Hepatocyte (in vitro differentiated cells): ENCODE measurements around the gene C15orf62. TPM values are rescaled to one million over a fixed set of nuclear protein-coding genes. Genes with fewer than 3 reads are reported as not detected.

ENCODE experiments used
- DNase-seq: peaks from one replicate; pipeline ENCODE4 v3.0.0-alpha.2; 2016; ENCODE audit warnings: low spot score
- H2AFZ ChIP-seq: fragments of 200-600 bp; sonication (generic); 2 replicates; pipeline ENCODE4 v1.6.0; 2016; ENCODE audit warnings: antibody characterized with exemption, mild to moderate bottlenecking
- H3K27ac ChIP-seq: fragments of 200-600 bp; sonication (generic); 2 replicates; pipeline ENCODE4 v1.5.1; 2016; ENCODE audit warnings: mild to moderate bottlenecking
- H3K27me3 ChIP-seq: fragments of 200-600 bp; sonication (generic); 2 replicates; pipeline ENCODE4 v1.6.1; 2016
- H3K36me3 ChIP-seq: fragments of 200-600 bp; sonication (generic); replicated peaks from 2 replicates; pipeline ENCODE4 v1.5.1; 2016; ENCODE audit warnings: low read depth; ENCODE audit not compliant: insufficient read depth
- H3K4me1 ChIP-seq: fragments of 200-600 bp; sonication (generic); 2 replicates; pipeline ENCODE4 v1.5.1; 2016; ENCODE audit warnings: mild to moderate bottlenecking, moderate library complexity; ENCODE audit not compliant: insufficient read depth
- H3K4me2 ChIP-seq: fragments of 200-600 bp; sonication (generic); 2 replicates; pipeline ENCODE4 v1.6.0; 2016
- H3K4me3 ChIP-seq: fragments of 200-600 bp; sonication (generic); 2 replicates; pipeline ENCODE4 v1.5.1; 2016; ENCODE audit warnings: mild to moderate bottlenecking
- H3K79me2 ChIP-seq: fragments of 200-600 bp; sonication (generic); 2 replicates; pipeline ENCODE4 v1.6.0; 2017; ENCODE audit warnings: mild to moderate bottlenecking
- H3K9me2 ChIP-seq: fragments of 200-600 bp; sonication (generic); replicated peaks from 2 replicates; pipeline ENCODE4 v1.6.0; 2017; ENCODE audit warnings: mild to moderate bottlenecking; ENCODE audit not compliant: insufficient read depth
- H3K9me3 ChIP-seq: fragments of 200-600 bp; sonication (generic); 2 replicates; pipeline ENCODE4 v1.5.1; 2016; ENCODE audit warnings: low read depth, mild to moderate bottlenecking
- H4K20me1 ChIP-seq: fragments of 200-600 bp; sonication (generic); 2 replicates; pipeline ENCODE4 v1.6.0; 2016; ENCODE audit warnings: mild to moderate bottlenecking; ENCODE audit not compliant: insufficient read depth, poor library complexity, severe bottlenecking
- EZH2 ChIP-seq: fragments of 200-600 bp; sonication (generic); IDR thresholded peaks from 2 replicates; pipeline ENCODE4 v1.6.1; 2016; ENCODE audit warnings: antibody characterized with exemption, mild to moderate bottlenecking, borderline replicate concordance
- EZH2phosphoT487 ChIP-seq: fragments of 200-600 bp; sonication (generic); IDR thresholded peaks from one replicate; pipeline ENCODE4 v1.6.1; 2018; ENCODE audit warnings: antibody characterized with exemption, mild to moderate bottlenecking, low read depth, moderate library complexity; ENCODE audit not compliant: unreplicated experiment, severe bottlenecking
- WGBS: methylation state at CpG from one replicate; pipeline ENCODE4 v1.1.6; 2016; ENCODE audit warnings: low lambda C conversion rate; ENCODE audit errors: missing lambda C conversion rate; 5-methylcytosine and 5-hydroxymethylcytosine counted together
- polyA plus RNA-seq: library from polyadenylated mRNA; unstranded; fragments of >200 nt; fragmentation: Nextera tagmentation; extraction: Ambion mirVana; gene quantifications from 2 replicates; pipeline ENCODE4 v1.2.1, GENCODE V29; 2016
- total RNA-seq: library from RNA; depleted of rRNA; stranded (reverse); fragments of >200 nt; gene quantifications from 2 replicates; pipeline ENCODE4 v1.2.3, GENCODE V29; 2014
- TF ChIP-seq, protein P1 (sequence below): fragments of 200-600 bp; sonication (generic); IDR thresholded peaks from 2 replicates; pipeline ENCODE4 v1.5.1; 2016; ENCODE audit warnings: antibody characterized with exemption, mild to moderate bottlenecking; ENCODE audit not compliant: poor library complexity

Gene C15orf62
- total and polyA plus RNA-seq, 2 experiments from 2014 or later = 0.43 to 0.97 TPM

DNA sequence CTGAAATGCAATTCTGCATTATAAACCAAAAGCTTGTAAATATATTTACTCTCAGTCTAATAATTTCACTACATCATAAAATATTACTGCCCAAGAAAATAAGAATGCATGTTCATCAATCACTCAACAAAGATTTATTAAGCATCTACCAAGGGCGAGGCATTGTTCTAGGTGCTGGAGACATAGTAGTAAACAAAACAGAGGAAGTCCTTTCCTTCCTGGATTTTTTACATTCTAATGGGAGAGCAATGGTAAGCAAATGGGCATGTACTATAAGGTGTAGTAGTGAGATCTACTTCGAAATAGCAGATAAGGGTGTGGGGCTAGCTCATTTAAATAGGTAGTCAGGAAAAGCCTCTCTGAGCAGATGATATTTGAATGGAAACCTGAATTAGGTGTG lies 26.3 kb downstream of the C15orf62 start:
- no peak for DNase-seq
- Histone ChIP-seq H3K4me3 (no peak overlapping the region), H2AFZ (no peak overlapping the region), H3K4me2 (no peak overlapping the region), H3K9me3 (no peaks in the 10 kb centered on the region), H4K20me1 (no peaks in the 10 kb centered on the region), H3K4me1 (peaks cover 6% of the 10 kb centered on the region), H3K36me3 (no peaks in the 10 kb centered on the region), H3K9me2 (no peaks in the 10 kb centered on the region), H3K27ac (no peak overlapping the region), H3K79me2 (peaks cover 58% of the 10 kb centered on the region), H3K27me3 (no peaks in the 10 kb centered on the region)
- WGBS = 81% methylated on average over 2 of the region's 2 CpGs
- TF ChIP-seq EZH2 = no peak
- TF ChIP-seq, protein P1, sequence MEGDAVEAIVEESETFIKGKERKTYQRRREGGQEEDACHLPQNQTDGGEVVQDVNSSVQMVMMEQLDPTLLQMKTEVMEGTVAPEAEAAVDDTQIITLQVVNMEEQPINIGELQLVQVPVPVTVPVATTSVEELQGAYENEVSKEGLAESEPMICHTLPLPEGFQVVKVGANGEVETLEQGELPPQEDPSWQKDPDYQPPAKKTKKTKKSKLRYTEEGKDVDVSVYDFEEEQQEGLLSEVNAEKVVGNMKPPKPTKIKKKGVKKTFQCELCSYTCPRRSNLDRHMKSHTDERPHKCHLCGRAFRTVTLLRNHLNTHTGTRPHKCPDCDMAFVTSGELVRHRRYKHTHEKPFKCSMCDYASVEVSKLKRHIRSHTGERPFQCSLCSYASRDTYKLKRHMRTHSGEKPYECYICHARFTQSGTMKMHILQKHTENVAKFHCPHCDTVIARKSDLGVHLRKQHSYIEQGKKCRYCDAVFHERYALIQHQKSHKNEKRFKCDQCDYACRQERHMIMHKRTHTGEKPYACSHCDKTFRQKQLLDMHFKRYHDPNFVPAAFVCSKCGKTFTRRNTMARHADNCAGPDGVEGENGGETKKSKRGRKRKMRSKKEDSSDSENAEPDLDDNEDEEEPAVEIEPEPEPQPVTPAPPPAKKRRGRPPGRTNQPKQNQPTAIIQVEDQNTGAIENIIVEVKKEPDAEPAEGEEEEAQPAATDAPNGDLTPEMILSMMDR = no peak
- TF ChIP-seq EZH2phosphoT487 = no peak

DNA sequence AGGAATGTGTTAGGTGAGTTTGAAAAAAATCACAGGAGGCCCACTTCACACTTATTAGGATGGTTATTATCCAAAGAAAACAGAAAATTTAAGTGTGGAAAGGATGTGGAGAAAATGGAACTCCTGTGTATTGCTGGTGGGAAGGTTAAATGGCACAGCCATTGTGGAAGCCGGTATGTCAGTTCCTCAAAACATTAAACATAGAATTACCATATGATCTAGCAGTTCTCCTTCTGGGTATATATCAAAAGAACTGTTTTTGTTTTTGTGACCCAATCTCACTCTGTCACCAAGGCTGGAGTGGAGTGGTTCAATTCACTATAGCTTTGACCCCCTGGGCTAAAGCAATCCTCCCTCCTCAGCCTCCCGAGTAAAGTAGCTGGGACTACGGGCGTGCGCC lies 26.7 kb downstream of the C15orf62 start:
- no peak for TF ChIP-seq EZH2
- no peak for TF ChIP-seq EZH2phosphoT487
- TF ChIP-seq, protein P1 = no peak
- H3K27ac ChIP-seq = no peak overlapping the region
- H2AFZ ChIP-seq = no peak overlapping the region
- WGBS = 100% methylated on average over 5 of the region's 5 CpGs
- DNase-seq = no peak
- H3K9me2 ChIP-seq = no peaks in the 10 kb centered on the region
- H3K79me2 ChIP-seq = peaks cover 57% of the 10 kb centered on the region
- no peak overlapping the region for H3K4me2 ChIP-seq
- no peaks in the 10 kb centered on the region for H3K9me3 ChIP-seq
- no peak overlapping the region for H3K4me3 ChIP-seq
- H3K4me1 ChIP-seq = peaks cover 6% of the 10 kb centered on the region
- H3K36me3 ChIP-seq = no peaks in the 10 kb centered on the region
- no peaks in the 10 kb centered on the region for H3K27me3 ChIP-seq
- H4K20me1 ChIP-seq = no peaks in the 10 kb centered on the region

DNA sequence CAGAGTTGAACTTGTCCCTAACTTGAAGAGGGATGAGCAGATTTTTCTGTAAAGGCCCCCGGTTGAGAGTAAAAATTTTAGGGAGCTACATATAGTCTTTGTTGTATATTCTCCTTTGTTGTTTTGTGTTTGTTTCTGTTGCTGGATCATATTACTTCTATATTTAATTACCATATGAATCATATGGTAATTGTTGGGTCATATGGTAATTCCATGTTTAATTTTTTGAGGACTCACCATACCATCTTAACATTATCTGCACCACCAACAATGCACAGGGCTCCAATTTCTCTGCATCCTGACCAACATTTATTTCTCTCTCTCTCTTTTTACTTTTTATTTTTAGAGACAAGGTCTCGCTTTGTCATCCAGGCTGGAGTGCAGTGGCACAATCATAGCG lies 29.7 kb downstream of the C15orf62 start:
- DNase-seq = no peak
- no peaks in the 10 kb centered on the region for H3K9me3 ChIP-seq
- H3K79me2 ChIP-seq = peaks cover 59% of the 10 kb centered on the region
- H3K4me2 ChIP-seq = no peak overlapping the region
- no peaks in the 10 kb centered on the region for H3K9me2 ChIP-seq
- H2AFZ ChIP-seq = no peak overlapping the region
- no peaks in the 10 kb centered on the region for H4K20me1 ChIP-seq
- no peaks in the 10 kb centered on the region for H3K4me1 ChIP-seq
- 98% methylated on average over 3 of the region's 3 CpGs for WGBS
- H3K36me3 ChIP-seq = no peaks in the 10 kb centered on the region
- H3K4me3 ChIP-seq = no peak overlapping the region
- H3K27ac ChIP-seq = no peak overlapping the region
- H3K27me3 ChIP-seq = no peaks in the 10 kb centered on the region
- TF ChIP-seq EZH2 = no peak
- TF ChIP-seq, protein P1 = no peak
- TF ChIP-seq EZH2phosphoT487 = no peak

DNA sequence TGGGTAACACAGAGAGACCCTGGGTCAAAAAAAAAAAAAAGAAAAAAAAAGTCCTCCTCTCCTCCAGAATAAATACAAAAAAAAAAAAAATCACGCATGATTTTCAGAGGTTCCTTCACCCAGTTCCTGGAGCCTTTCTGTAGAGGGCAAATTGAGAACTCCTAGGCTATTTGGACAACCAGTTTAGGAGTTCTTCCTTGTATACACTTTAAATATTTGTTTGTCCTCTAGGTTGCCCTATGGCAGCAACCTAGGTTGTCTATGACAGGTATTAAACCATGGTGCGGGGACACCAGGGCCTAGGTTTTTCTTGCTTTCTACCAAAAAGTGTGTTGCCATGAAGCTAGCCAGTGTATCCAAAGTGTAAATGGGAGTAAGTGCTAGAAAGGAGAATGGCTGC lies 33.3 kb downstream of the C15orf62 start:
- Histone ChIP-seq H3K4me1 (peaks cover 5% of the 10 kb centered on the region), H3K4me3 (no peak overlapping the region), H3K27ac (no peak overlapping the region), H3K4me2 (no peak overlapping the region), H3K79me2 (peaks cover 57% of the 10 kb centered on the region), H4K20me1 (no peaks in the 10 kb centered on the region), H3K9me2 (no peaks in the 10 kb centered on the region), H2AFZ (no peak overlapping the region), H3K36me3 (no peaks in the 10 kb centered on the region), H3K27me3 (no peaks in the 10 kb centered on the region), H3K9me3 (no peaks in the 10 kb centered on the region)
- 94% methylated on average over 2 of the region's 2 CpGs for WGBS
- TF ChIP-seq EZH2 (no peak), EZH2phosphoT487 (no peak)
- TF ChIP-seq, protein P1 = no peak
- DNase-seq = no peak
